DOHH2 (cell line): ENCODE measurements around the gene CHRNB1.

Source experiments
- EZH2phosphoT487 ChIP-seq: fragments of 200-600 bp; sonication (generic); IDR thresholded peaks from 2 replicates; pipeline ENCODE4 v1.6.1; 2017; ENCODE audit warnings: borderline replicate concordance, mild to moderate bottlenecking, antibody characterized with exemption, low read length, moderate library complexity, mixed read lengths
- TF ChIP-seq, protein P1 (sequence below): fragments of 200-600 bp; sonication (generic); IDR thresholded peaks from one replicate; pipeline ENCODE4 v1.5.1; 2014; ENCODE audit warnings: antibody characterized with exemption, mild to moderate bottlenecking, low read depth, low read length; ENCODE audit not compliant: poor library complexity, severe bottlenecking

DNA sequence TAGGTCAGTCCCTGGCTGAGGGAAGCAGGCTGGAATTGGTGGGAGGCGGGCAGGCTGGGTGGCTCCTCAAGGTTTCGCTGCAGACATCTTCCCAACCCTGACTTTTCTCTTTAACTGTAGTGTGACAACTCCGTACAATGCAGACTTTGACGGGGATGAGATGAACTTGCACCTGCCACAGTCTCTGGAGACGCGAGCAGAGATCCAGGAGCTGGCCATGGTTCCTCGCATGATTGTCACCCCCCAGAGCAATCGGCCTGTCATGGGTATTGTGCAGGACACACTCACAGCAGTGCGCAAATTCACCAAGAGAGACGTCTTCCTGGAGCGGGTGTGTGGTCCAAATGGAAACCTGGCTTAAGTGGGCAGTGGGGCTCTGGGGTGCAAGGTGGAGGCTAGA lies 54.3 kb downstream of the CHRNB1 start:
- no peak for TF ChIP-seq EZH2phosphoT487
- TF ChIP-seq, protein P1, sequence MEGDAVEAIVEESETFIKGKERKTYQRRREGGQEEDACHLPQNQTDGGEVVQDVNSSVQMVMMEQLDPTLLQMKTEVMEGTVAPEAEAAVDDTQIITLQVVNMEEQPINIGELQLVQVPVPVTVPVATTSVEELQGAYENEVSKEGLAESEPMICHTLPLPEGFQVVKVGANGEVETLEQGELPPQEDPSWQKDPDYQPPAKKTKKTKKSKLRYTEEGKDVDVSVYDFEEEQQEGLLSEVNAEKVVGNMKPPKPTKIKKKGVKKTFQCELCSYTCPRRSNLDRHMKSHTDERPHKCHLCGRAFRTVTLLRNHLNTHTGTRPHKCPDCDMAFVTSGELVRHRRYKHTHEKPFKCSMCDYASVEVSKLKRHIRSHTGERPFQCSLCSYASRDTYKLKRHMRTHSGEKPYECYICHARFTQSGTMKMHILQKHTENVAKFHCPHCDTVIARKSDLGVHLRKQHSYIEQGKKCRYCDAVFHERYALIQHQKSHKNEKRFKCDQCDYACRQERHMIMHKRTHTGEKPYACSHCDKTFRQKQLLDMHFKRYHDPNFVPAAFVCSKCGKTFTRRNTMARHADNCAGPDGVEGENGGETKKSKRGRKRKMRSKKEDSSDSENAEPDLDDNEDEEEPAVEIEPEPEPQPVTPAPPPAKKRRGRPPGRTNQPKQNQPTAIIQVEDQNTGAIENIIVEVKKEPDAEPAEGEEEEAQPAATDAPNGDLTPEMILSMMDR, result no peak
